Measurements from ENCODE around the gene PLCB3. TPM values are rescaled to one million over a fixed set of nuclear protein-coding genes. Genes with fewer than 3 reads are reported as not detected.

PLCB3 gene
- total and polyA plus RNA-seq, 2 of the 13 experiments (the other 11 are each of a cell fraction or from before 2014, with no cell fraction given): 7.5 to 13.8 TPM

- TF ChIP-seq NFAT5 (CRISPR knock-in tag; IDR thresholded peaks at IDR 0.05) (no peak), TAF1 (CRISPR knock-in tag; IDR thresholded peaks at IDR 0.05) (peak; percentile 13; the same call in 1 of the 2 replicates), ZNF552 (CRISPR knock-in tag; IDR thresholded peaks at IDR 0.05; ENCODE audit: borderline replicate concordance) (no peak), ATF5 (CRISPR knock-in tag; IDR thresholded peaks at IDR 0.05; ENCODE audit: low read depth) (no peak), HCFC1 (IDR thresholded peaks at IDR 0.05; ENCODE audit: low read depth, low read length) (no peak), KDM6A (CRISPR knock-in tag; IDR thresholded peaks at IDR 0.05; ENCODE audit: low read depth) (no peak), ISL2 (CRISPR knock-in tag; IDR thresholded peaks at IDR 0.05) (0 out of 2 replicates have a peak, but pooled peaks have one; percentile 15), ZBTB26 (CRISPR knock-in tag; IDR thresholded peaks at IDR 0.05; ENCODE audit: borderline replicate concordance) (no peak), ZBTB46 (CRISPR knock-in tag; IDR thresholded peaks at IDR 0.05; ENCODE audit: borderline replicate concordance) (no peak), POLR2AphosphoS2 (IDR thresholded peaks at IDR 0.05; ENCODE audit: low read depth, low read length) (no peak), ZNF720 (CRISPR knock-in tag; IDR thresholded peaks at IDR 0.05) (no peak), E2F5 (CRISPR knock-in tag; conservative IDR thresholded peaks at IDR 0.05) (no peak), THAP9 (CRISPR knock-in tag; IDR thresholded peaks at IDR 0.05; ENCODE audit: borderline replicate concordance) (no peak), ZNF367 (CRISPR knock-in tag; IDR thresholded peaks at IDR 0.05; ENCODE audit: borderline replicate concordance) (no peak; the same call in 1 of the 2 replicates), ZNF207 (IDR thresholded peaks at IDR 0.05; ENCODE audit: borderline replicate concordance) (no peak), SPEN (CRISPR knock-in tag; IDR thresholded peaks at IDR 0.05; ENCODE audit: low read depth) (peak; percentile 69; the same call in 1 of the 2 replicates)
Observed at GRCh38 chr11:64234647-64235379, 16.5 kb upstream of the PLCB3 start (continued).
